Astrocyte of the cerebellum (primary cell): ENCODE measurements around the gene USP49.

ENCODE experiments used
- DNase-seq: peaks from one replicate; pipeline ENCODE4 v3.0.0-alpha.2; 2011; ENCODE audit warnings: low read depth
- H3K4me3 ChIP-seq: 2 replicates; pipeline ENCODE4 v1.5.1; 2011; ENCODE audit warnings: mild to moderate bottlenecking, low read depth, low read length, moderate library complexity
- in situ Hi-C: cut with HindIII; loops from 2 replicates; pipeline ENCODE4 v1.10.0; 2017; ENCODE audit warnings: low sequenced_read_pairs
- TF ChIP-seq, protein P1 (sequence below): IDR thresholded peaks from 2 replicates; pipeline ENCODE4 v1.5.1; 2012; ENCODE audit warnings: low read length, low read depth, moderate library complexity, mild to moderate bottlenecking; ENCODE audit errors: missing control alignments

Gene USP49

DNA sequence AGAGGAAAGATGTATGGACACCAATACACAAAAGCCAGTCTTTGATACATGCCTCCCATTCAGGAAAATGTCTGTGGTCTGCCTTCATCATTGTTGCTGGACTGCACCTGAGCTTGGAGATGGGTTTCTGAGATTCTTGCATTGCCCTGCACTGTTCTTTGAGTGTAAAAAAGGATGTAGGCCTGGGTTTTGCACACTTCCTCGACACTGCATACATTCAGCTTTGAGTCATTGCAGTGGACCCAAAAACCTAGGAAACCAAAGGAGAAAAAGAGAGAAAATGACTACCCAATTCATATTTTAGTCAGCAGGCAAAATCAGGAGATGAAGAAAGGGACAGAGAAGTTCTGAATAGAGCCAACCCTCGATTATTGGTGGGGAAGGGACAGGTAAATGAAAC lies 98.7 kb downstream of the USP49 start:
- in situ Hi-C loops = loop anchor here (25.0 kb wide), 1 partner anchor 766 kb away; the partner anchor contains the start of gene UBR2
- TF ChIP-seq, protein P1, sequence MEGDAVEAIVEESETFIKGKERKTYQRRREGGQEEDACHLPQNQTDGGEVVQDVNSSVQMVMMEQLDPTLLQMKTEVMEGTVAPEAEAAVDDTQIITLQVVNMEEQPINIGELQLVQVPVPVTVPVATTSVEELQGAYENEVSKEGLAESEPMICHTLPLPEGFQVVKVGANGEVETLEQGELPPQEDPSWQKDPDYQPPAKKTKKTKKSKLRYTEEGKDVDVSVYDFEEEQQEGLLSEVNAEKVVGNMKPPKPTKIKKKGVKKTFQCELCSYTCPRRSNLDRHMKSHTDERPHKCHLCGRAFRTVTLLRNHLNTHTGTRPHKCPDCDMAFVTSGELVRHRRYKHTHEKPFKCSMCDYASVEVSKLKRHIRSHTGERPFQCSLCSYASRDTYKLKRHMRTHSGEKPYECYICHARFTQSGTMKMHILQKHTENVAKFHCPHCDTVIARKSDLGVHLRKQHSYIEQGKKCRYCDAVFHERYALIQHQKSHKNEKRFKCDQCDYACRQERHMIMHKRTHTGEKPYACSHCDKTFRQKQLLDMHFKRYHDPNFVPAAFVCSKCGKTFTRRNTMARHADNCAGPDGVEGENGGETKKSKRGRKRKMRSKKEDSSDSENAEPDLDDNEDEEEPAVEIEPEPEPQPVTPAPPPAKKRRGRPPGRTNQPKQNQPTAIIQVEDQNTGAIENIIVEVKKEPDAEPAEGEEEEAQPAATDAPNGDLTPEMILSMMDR = no peak
- no peak for DNase-seq
- no peak overlapping the region for H3K4me3 ChIP-seq

DNA sequence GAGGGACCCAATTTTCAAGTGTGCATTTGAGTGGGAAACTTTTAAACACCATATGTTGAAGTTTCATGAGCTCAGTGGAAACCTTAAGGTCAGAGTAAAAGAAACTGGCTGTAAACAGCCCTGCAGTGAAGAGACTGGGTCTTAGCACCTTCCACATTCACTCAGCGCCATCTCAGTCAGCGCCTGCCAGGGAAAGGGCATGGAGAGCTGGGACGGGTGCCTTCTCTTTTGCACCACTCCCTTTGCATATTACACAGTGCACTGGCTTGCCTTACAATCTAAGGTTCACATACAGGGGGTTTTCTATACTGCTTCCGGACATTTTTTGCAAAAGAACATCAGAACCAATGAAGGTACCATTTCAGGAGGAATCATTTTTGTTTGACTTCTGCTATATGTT lies 103.2 kb downstream of the USP49 start:
- in situ Hi-C loops = loop anchor here (25.0 kb wide), 1 partner anchor 770 kb away; the partner anchor contains the start of gene UBR2
- H3K4me3 ChIP-seq = no peak overlapping the region
- no peak for DNase-seq
- TF ChIP-seq, protein P1 = no peak

DNA sequence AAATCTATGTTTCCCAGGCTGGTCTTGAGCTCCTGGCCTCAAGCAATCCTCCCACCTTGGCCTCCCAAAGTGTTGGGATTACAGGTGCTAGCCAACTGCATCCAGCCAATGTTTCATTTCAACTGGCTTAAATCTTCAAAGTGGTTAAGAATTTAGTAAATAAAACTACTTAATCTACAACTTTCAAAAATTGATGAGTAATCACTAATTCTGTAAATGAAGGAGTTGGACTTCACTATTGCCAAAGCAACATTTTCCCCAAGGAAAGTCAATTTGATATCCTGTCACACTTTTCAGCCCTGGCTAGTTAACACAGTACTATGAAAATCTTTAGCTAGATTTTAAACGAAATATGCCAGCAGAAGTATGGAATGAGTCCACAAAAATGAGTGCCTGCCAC lies 103.9 kb downstream of the USP49 start:
- TF ChIP-seq, protein P1 = no peak
- DNase-seq = no peak
- in situ Hi-C loops = loop anchor here (25.0 kb wide), 1 partner anchor 771 kb away; the partner anchor contains the start of gene UBR2
- no peak overlapping the region for H3K4me3 ChIP-seq

DNA sequence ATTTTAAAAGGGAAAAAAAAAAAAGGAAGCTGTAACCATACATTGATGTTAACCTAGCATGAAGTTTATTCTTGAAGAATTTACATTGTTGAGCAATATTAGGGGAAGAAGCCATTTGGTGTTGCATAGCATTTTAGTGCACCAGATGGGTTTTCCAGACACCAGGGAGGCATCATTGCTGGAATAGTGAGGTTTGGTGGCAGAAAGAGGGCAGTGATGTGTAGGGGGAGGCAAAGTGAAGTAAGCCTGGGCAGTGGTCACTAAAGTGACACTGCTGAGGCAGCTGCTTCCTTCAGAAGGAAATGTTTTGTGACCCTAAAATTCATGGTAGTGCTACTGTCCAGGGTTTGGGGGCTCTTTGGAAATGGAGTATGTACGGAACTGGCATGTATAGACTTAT lies 105.1 kb downstream of the USP49 start:
- in situ Hi-C loops = loop anchor here (25.0 kb wide), 1 partner anchor 772 kb away; the partner anchor contains the start of gene UBR2
- no peak overlapping the region for H3K4me3 ChIP-seq
- no peak for DNase-seq
- TF ChIP-seq, protein P1 = no peak

DNA sequence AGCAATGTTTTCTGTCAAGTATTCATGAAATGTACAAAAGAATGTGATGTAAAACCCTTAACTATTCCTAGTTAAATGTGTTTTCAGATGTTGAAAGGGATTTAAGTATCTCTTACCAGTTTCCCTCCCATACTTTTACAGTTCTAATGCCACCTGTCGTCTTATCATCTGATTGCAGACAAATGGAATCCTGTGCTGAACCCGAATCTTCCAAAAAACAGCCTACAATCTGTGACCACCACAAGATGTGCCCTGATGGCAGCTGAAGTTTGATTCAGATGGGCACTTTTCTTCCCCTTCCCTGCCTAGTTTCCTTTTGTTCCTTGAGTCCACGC lies 105.8 kb downstream of the USP49 start:
- no peak for DNase-seq
- in situ Hi-C loops = loop anchor here (25.0 kb wide), 1 partner anchor 773 kb away; the partner anchor contains the start of gene UBR2
- H3K4me3 ChIP-seq = no peak overlapping the region
- TF ChIP-seq, protein P1 = no peak

DNA sequence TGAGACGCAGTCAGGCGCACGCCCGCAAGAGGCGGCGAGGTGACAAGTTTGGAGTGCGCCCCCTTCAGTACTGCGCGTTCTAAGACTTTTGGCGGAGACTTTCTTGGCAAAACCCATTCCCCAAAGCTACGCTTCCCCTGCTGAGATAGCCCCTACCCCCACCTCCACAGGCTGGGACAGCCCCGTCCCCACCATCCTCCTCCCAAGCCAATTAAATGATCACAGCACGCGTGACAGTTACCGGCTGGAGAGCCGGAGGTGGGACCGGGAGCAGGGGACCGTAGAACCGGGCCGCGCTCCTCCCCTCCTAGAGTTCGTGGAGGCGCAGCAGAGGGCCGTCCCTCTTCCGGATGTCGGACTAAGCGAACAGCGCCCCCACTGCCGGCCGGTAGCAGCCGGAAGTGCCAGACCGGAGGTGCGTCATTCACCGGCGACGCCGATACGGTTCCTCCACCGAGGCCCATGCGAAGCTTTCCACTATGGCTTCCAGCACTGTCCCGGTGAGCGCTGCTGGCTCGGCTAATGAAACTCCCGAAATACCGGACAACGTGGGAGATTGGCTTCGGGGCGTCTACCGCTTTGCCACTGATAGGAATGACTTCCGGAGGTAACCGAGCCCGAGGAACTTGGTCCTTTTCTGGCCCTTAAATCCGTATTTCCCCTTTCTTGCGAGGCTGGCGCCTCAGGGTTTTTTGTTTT lies 107.8 kb downstream of the USP49 start, which contains the start of gene TOMM6:
Gene TOMM6, plus strand, starts transcription at position 476 of the 699 bp plus-strand sequence. Its CDS starts 4 bp downstream, at position 480.
- TF ChIP-seq, protein P1 = peak; percentile 75

More for the DNA sequence above, 107.8 kb downstream of the USP49 start, which contains the start of gene TOMM6:
- in situ Hi-C loops = loop anchor here (25.0 kb wide), 1 partner anchor 775 kb away; the partner anchor contains the start of gene UBR2
- peak within 1 kb of the TSS; percentile 89 for H3K4me3 ChIP-seq
- DNase-seq = peak; percentile 88
